K562 (cell line): ENCODE results near the gene PSMA5. TPM values are rescaled to one million over a fixed set of nuclear protein-coding genes. Genes with fewer than 3 reads are reported as not detected.

Experiments
- CBFA2T3 ChIP-seq: fragments of 450-650 bp; IDR thresholded peaks from 2 replicates; pipeline ENCODE4 v1.6.1; 2017
- CBFB ChIP-seq: sonication (generic); formaldehyde crosslinking; IDR thresholded peaks from 2 replicates; pipeline ENCODE4 v1.4.0; 2020; ENCODE audit warnings: mild to moderate bottlenecking, missing genetic modification reagents
- ETS2 ChIP-seq: IDR thresholded peaks from 2 replicates; pipeline ENCODE4 v1.6.1; 2016; ENCODE audit warnings: borderline replicate concordance, missing genetic modification characterization, mild to moderate bottlenecking, moderate library complexity, missing compliant biosample characterization; ENCODE audit not compliant: poor library complexity, severe bottlenecking
- ETV6 ChIP-seq, 3 experiments: fragments of 150-350 bp in 1 of 3; sonication (generic) in 1 of 3; formaldehyde crosslinking in 1 of 3; IDR thresholded peaks; 2 replicates each; pipeline versions ENCODE4 v1.6.1 to v1.8.0; 2014 to 2022; ENCODE audit warnings: borderline replicate concordance in 2 of 3, low read depth in 2 of 3, antibody characterized with exemption in 1 of 3, low read length in 1 of 3, mild to moderate bottlenecking in 1 of 3, missing genetic modification reagents in 1 of 3
- HNRNPK ChIP-seq: fragments of 200-400 bp; formaldehyde crosslinking; IDR thresholded peaks from one replicate; pipeline ENCODE4 v1.6.1; 2018; ENCODE audit warnings: mild to moderate bottlenecking, low read depth, low read length; ENCODE audit not compliant: poor library complexity, severe bottlenecking
- ILK ChIP-seq: fragments of 450-650 bp; IDR thresholded peaks from 2 replicates; pipeline ENCODE4 v1.6.1; 2016; ENCODE audit warnings: missing genetic modification characterization, low read depth, mild to moderate bottlenecking, missing compliant biosample characterization, moderate library complexity, borderline replicate concordance
- MBD2 ChIP-seq: sonication (generic); IDR thresholded peaks from 2 replicates; pipeline ENCODE4 v1.6.1; 2016; ENCODE audit warnings: low read depth, borderline replicate concordance
- NFE2L1 ChIP-seq: fragments of 450-650 bp; IDR thresholded peaks from 2 replicates; pipeline ENCODE4 v1.6.1; 2016; ENCODE audit warnings: missing genetic modification characterization, low read depth, mild to moderate bottlenecking, missing compliant biosample characterization, moderate library complexity, borderline replicate concordance
- NFXL1 ChIP-seq: fragments of 450-650 bp; formaldehyde crosslinking; IDR thresholded peaks from 2 replicates; pipeline ENCODE4 v1.4.0; 2021; ENCODE audit warnings: mild to moderate bottlenecking
- POLR3A ChIP-seq: IDR thresholded peaks from 2 replicates; pipeline ENCODE4 v1.6.1; 2011; ENCODE audit warnings: borderline replicate concordance, mild to moderate bottlenecking, moderate library complexity; ENCODE audit not compliant: insufficient read length, insufficient read depth; ENCODE audit errors: extremely low read depth
- RBBP5 ChIP-seq: fragments of 200-600 bp; sonication (generic); IDR thresholded peaks from 2 replicates; pipeline ENCODE4 v1.6.1; 2012; ENCODE audit warnings: borderline replicate concordance, mild to moderate bottlenecking, low read length, control low read depth, inconsistent platforms; ENCODE audit not compliant: insufficient read depth, poor library complexity, severe bottlenecking
- SIN3B ChIP-seq: fragments of 450-650 bp; IDR thresholded peaks from 2 replicates; pipeline ENCODE4 v1.6.1; 2017; ENCODE audit warnings: low read depth, mild to moderate bottlenecking, moderate library complexity
- SMARCE1 ChIP-seq: fragments of 450-650 bp; IDR thresholded peaks from 2 replicates; pipeline ENCODE4 v1.7.1; 2016; ENCODE audit warnings: mild to moderate bottlenecking
- TFAM ChIP-seq: fragments of 250-450 bp; sonication (Bioruptor Pico); conservative IDR thresholded peaks from 2 replicates; pipeline ENCODE4 v1.5.0; 2021; ENCODE audit warnings: mild to moderate bottlenecking, moderate library complexity
- XRCC3 ChIP-seq: fragments of 450-650 bp; IDR thresholded peaks from 2 replicates; pipeline ENCODE4 v1.6.1; 2017; ENCODE audit warnings: mild to moderate bottlenecking, moderate library complexity
- ZNF12 ChIP-seq: sonication (generic); formaldehyde crosslinking; IDR thresholded peaks from 2 replicates; pipeline ENCODE4 v1.4.0; 2020; ENCODE audit warnings: mild to moderate bottlenecking, missing genetic modification reagents
- ZNF133 ChIP-seq: fragments of 250-450 bp; sonication (Bioruptor Pico); IDR thresholded peaks from 2 replicates; pipeline ENCODE4 v1.4.0; 2020; ENCODE audit warnings: mild to moderate bottlenecking
- ZNF41 ChIP-seq: fragments of 250-450 bp; sonication (Bioruptor Pico); conservative IDR thresholded peaks from 2 replicates; pipeline ENCODE4 v1.4.0; 2020; ENCODE audit warnings: mild to moderate bottlenecking
- ZNF76 ChIP-seq: fragments of 250-450 bp; sonication (Bioruptor Pico); IDR thresholded peaks from 2 replicates; pipeline ENCODE4 v1.4.0; 2020; ENCODE audit warnings: mild to moderate bottlenecking, moderate library complexity, borderline replicate concordance
- ZNF830 ChIP-seq: fragments of 250-450 bp; sonication (Bioruptor Pico); IDR thresholded peaks from 2 replicates; pipeline ENCODE4 v1.5.0; 2021; ENCODE audit warnings: mild to moderate bottlenecking
- polyA plus RNA-seq, 8 experiments: library from polyadenylated mRNA; depleted of rRNA in 4 of 8; stranded (reverse) in 5 of 8; unstranded in 3 of 8; fragments of >200 nt; fragmentation: Nextera tagmentation in 2 of 8; fragmentation: Illumina TruSeq in 1 of 8; extraction: Ambion mirVana in 2 of 8; extraction: Trizol in 1 of 8; gene quantifications; 2 replicates each; pipeline versions ENCODE4 v1.2.1 to v1.2.3, GENCODE V29; 2011 to 2014; ENCODE audit warnings: inconsistent platforms in 1 of 8, missing spikeins in 1 of 8
- total RNA-seq, 7 experiments: library from RNA; depleted of rRNA in 6 of 7; stranded (reverse); fragments of >200 nt in 6 of 7; fragmentation: Illumina TruSeq in 2 of 7; extraction: Trizol in 2 of 7; gene quantifications; 2 replicates each; pipeline versions ENCODE4 v1.2.1 to v1.2.3, GENCODE V29; 2011 to 2021; ENCODE audit warnings: low replicate concordance in 1 of 7
- TF ChIP-seq, protein P1 (sequence below): sonication (generic); formaldehyde crosslinking; IDR thresholded peaks from 2 replicates; pipeline ENCODE4 v1.9.0; 2022; ENCODE audit warnings: mild to moderate bottlenecking, missing genetic modification reagents
- TF ChIP-seq, protein P2 (sequence below): sonication (generic); formaldehyde crosslinking; IDR thresholded peaks from 2 replicates; pipeline ENCODE4 v1.8.0; 2022; ENCODE audit warnings: mild to moderate bottlenecking, missing genetic modification reagents, borderline replicate concordance
- TF ChIP-seq, protein P3 (sequence below): sonication (generic); formaldehyde crosslinking; IDR thresholded peaks from 2 replicates; pipeline ENCODE4 v1.4.0; 2020; ENCODE audit warnings: mild to moderate bottlenecking, missing genetic modification reagents

The PSMA5 gene
- total and polyA plus RNA-seq, 9 of the 15 experiments (the other 6 are each of a cell fraction or from before 2014, with no cell fraction given) = 82.6 to 542 (median 287) TPM

DNA sequence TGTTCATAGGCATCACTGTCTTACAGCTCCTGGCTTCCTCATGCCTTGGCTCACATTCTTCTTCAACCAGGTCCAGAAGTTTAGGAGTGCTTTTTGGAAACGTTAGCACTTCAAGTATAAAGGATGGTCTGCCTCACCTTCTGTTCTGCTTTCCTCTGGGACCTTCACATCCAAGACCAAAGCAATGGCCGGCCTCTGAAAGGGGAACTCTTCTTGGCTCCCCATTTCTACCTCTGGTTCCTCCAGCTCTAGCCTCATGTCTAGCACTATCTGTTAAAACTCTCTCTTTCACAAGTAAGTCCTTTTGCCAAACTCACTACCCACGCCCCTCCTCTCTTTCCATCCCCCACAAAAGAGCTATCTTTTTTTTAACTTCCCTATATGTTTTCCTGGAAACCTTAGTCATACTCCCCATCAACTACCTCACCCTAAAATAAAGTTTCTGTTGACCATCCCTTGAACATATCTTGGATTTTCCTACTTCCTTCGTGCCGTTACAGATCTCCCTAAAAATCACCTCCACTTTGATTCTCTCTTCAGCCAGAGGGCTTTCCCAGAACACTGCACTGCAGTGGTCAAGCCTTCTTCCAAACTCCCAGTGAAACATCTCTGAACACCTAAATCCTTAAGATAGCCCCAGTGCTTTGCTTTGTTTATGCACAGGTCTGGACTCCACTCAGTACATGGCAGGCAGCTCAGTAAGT lies 36.5 kb downstream of the PSMA5 start (continued):
- peak; percentile 65 to 84 for TF ChIP-seq ETV6 (IDR thresholded peaks at IDR 0.05; ENCODE audit: borderline replicate concordance in 1 of 2, low read depth in 2 of 2, low read length in 1 of 2)
- no peak for TF ChIP-seq ETV6 (CRISPR knock-in tag; IDR thresholded peaks at IDR 0.05; ENCODE audit: borderline replicate concordance)
- TF ChIP-seq CBFA2T3 = peak; percentile 63
- TF ChIP-seq ZNF41 (CRISPR knock-in tag) = peak; percentile 51; the same call in 1 of the 2 replicates
- TF ChIP-seq, protein P1, sequence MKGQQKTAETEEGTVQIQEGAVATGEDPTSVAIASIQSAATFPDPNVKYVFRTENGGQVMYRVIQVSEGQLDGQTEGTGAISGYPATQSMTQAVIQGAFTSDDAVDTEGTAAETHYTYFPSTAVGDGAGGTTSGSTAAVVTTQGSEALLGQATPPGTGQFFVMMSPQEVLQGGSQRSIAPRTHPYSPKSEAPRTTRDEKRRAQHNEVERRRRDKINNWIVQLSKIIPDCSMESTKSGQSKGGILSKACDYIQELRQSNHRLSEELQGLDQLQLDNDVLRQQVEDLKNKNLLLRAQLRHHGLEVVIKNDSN (CRISPR knock-in tag) = no peak
- no peak for TF ChIP-seq POLR3A
- no peak for TF ChIP-seq ZNF830
- peak; percentile 98 for TF ChIP-seq SMARCE1
- no peak for TF ChIP-seq CBFB (CRISPR knock-in tag)
- TF ChIP-seq ILK (tag) = no peak
- no peak for TF ChIP-seq ZNF12 (CRISPR knock-in tag)
- no peak for TF ChIP-seq TFAM
- peak; percentile 59; the same call in 1 of the 2 replicates for TF ChIP-seq MBD2
- TF ChIP-seq, protein P2, sequence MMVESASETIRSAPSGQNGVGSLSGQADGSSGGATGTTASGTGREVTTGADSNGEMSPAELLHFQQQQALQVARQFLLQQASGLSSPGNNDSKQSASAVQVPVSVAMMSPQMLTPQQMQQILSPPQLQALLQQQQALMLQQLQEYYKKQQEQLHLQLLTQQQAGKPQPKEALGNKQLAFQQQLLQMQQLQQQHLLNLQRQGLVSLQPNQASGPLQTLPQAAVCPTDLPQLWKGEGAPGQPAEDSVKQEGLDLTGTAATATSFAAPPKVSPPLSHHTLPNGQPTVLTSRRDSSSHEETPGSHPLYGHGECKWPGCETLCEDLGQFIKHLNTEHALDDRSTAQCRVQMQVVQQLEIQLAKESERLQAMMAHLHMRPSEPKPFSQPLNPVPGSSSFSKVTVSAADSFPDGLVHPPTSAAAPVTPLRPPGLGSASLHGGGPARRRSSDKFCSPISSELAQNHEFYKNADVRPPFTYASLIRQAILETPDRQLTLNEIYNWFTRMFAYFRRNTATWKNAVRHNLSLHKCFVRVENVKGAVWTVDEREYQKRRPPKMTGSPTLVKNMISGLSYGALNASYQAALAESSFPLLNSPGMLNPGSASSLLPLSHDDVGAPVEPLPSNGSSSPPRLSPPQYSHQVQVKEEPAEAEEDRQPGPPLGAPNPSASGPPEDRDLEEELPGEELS (CRISPR knock-in tag) = no peak
- no peak for TF ChIP-seq NFXL1 (CRISPR knock-in tag)
- TF ChIP-seq NFE2L1 (tag) = no peak
- no peak for TF ChIP-seq ETS2 (tag)
- TF ChIP-seq, protein P3, sequence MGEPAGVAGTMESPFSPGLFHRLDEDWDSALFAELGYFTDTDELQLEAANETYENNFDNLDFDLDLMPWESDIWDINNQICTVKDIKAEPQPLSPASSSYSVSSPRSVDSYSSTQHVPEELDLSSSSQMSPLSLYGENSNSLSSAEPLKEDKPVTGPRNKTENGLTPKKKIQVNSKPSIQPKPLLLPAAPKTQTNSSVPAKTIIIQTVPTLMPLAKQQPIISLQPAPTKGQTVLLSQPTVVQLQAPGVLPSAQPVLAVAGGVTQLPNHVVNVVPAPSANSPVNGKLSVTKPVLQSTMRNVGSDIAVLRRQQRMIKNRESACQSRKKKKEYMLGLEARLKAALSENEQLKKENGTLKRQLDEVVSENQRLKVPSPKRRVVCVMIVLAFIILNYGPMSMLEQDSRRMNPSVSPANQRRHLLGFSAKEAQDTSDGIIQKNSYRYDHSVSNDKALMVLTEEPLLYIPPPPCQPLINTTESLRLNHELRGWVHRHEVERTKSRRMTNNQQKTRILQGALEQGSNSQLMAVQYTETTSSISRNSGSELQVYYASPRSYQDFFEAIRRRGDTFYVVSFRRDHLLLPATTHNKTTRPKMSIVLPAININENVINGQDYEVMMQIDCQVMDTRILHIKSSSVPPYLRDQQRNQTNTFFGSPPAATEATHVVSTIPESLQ (CRISPR knock-in tag) = no peak
- no peak for TF ChIP-seq ZNF76
- TF ChIP-seq ZNF133 (CRISPR knock-in tag) = 0 out of 2 replicates have a peak, but pooled peaks have one; percentile 14
- TF ChIP-seq RBBP5 = peak; percentile 80
- no peak for TF ChIP-seq HNRNPK
- no peak for TF ChIP-seq SIN3B
- no peak for TF ChIP-seq XRCC3
